PC-9 (cell line): Measurements from ENCODE around the gene LRP1.

Experiments used
- CTCF ChIP-seq: fragments of 200-600 bp; sonication (generic); conservative IDR thresholded peaks from 2 replicates; pipeline ENCODE4 v1.6.1; 2017; ENCODE audit warnings: mixed run types, antibody characterized with exemption, mild to moderate bottlenecking, moderate library complexity
- EZH2 ChIP-seq: fragments of 200-600 bp; sonication (generic); IDR thresholded peaks from 2 replicates; pipeline ENCODE4 v1.8.0; 2017; ENCODE audit warnings: antibody characterized with exemption, low read depth

- TF ChIP-seq CTCF (no peak), EZH2 (no peak)
These were observed 24.4 kb downstream of the LRP1 start for GRCh38 chr12:57152639-57153038.
